SKM-1 treated with dmso at 0.1 percent for 144 hours (cell line): ENCODE results near the gene DUSP10.

Experiments
- DNase-seq: peaks from one replicate; lab custom pipeline; 2025; ENCODE audit not compliant: unreplicated experiment; lab: John Stamatoyannopoulos, UW

The DUSP10 gene

DNA sequence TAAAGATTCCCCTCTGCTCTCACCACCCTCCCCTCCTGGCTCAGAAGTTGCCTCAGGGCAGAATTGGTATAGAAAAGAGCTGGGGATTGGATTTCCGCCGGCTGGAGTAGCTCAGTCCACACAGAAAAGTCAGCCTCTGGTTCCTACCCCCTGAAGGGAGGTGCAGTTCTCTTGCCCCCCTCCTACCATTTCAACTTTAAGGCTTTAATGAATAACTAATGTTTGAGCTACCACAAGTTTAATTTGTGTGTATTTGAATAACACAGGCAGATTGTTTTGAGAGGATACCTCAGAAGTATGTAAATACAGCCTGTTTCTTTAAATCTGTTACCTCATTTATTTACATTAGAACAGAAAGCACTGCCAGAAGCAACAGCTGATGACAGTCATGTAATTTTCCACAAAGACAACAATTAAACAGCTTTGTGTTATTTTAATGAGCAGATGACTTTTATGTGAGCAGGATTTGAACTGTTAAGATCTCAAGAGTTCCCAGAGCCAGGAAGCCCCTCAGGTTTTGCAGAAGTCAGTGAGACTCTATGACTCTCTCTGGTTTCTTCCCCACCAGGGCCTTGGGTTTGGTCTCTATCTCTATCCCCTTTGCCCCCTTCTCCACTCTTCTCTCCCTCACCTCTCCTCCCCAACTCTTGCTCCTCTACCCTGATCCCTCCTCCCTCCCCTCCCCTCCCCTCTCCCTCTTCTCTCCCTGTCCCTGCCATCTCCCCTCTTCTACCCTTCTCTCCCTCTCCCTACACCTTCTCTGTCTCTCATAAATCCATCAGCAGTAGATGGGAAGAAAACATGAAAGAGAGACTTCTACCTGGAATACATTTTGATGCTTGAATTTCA is 26.3 kb downstream of the DUSP10 start:
- DNase-seq = no peak

- DNase-seq = no peak
Measured at GRCh38 chr1:221714227-221715152, 27.4 kb downstream of the DUSP10 start.

GRCh38 chr1:221712776-221713431 is 29.0 kb downstream of the DUSP10 start:
- peak; percentile 37 for DNase-seq

- DNase-seq = no peak
Measured at GRCh38 chr1:221712198-221712684, 29.6 kb downstream of the DUSP10 start.

GRCh38 chr1:221711656-221712055 is 30.2 kb downstream of the DUSP10 start:
- DNase-seq = no peak

DNA sequence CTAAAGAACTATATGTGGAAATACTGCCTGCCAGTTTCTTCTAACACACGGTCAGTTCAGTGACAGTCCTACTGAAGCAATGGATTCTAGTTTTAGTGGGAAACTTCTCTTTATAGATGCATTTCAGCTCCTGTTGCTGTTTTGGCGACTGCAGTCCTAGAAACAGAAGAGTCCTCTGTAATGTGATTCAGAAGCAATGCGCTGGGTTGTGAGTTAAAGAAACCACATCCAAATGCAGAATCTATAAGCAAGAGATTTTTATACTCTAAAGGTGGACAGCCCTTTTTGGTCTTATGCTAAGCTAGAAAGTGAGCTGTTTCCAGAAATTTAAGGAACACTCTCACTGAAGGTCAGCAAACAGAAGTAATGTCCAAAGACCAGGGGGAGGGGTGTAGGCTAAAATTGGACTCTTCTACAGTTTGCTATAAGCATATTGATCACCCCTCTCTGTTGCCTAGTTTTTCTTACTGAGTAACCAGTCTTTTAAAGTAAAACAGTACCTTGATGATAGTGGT is 30.8 kb downstream of the DUSP10 start:
- no peak for DNase-seq

GRCh38 chr1:221709854-221710253 is 32.0 kb downstream of the DUSP10 start:
- no peak for DNase-seq

DNA sequence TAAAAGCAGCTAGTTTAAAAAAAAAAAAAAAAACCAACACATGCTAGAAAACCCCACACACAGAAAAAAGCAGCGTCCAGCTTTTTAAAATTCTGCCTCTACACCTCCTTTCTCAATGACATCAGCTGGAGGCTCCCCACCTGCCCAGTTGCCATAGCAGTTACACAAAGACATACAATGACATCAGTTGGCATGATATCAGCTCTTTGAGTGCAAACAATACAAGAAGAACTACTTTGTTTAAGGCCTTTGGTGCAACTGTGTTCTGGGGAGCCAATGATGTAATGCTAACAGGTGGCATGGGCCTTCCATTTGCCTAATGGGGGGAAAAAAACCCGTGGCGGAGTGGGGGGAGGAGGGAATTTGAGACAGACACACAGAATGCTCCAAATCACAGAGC is 32.9 kb downstream of the DUSP10 start:
- no peak for DNase-seq

GRCh38 chr1:221708076-221708571 is 33.8 kb downstream of the DUSP10 start:
- DNase-seq = peak; percentile 100

DNA sequence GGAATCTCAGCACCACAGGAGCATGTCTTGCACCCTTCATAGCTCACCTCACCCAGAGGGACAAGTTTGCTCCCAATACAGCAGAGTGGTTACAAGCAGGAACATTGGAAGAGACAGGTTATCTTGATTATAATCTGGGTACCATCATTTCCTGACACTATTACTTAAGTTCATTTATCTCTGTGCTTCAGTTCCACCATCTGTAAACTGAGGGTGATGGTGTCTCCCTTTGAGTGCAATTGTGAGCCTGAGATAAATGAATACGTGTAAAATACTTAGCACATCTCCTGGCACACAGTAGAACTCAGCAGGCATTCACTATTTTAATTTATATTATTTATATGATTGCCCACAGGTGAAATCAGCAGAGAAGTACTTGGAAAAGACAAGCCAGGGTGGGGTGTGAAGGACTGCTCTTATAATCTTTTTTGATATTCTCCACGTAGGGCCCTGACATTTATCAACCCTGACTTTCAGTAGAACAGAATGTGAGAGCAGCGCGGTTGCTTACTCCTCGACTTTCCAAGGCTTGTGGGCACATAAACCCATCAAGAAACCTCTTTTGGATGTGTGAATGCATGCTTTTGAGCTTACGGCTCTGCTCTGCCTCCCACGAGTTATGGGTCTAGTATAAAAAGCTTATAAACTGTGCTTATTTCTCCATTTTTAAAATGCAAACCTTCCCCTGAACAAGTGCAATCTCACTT is 34.9 kb downstream of the DUSP10 start:
- no peak for DNase-seq

DNA sequence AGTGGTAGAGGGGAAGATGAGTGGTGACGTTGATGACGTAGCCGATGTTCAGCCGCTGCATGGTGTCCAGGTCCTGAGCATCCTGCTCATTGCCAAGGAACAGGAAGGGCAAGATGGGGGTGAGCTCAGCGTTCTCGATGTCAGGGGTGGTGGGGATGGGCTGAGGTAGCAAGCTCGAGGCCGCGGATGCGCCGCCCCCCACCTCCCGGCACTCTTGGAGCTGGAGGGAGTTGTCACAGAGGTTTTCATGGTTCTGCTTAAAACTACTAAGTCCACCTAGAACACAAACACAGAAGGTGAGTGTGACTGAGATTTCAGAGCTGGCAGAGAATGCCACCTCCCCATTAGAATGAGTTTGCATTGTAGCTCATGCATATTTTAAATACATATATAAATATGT is 35.7 kb downstream of the DUSP10 start:
- no peak for DNase-seq

DNA sequence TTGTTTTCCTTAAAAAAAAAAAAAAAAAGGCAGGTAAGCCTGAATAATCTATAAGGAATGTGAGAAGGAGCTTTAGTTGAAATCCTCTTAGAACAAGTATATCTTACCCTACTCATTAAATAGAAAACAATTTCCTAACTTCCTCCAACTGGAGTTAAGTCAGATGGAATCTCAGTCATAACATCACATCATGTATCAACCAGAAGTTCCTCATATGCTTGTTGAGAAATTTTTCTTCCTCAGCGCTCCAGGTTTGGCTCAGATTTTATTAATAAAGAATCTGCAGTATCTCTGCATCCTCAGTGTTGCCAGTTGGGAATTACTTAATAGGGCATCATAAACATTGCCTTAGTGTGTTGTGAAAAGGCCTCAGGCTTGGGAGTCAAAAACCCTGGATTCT is 37.6 kb downstream of the DUSP10 start:
- peak; percentile 70 for DNase-seq

GRCh38 chr1:221701570-221702186 is 40.2 kb downstream of the DUSP10 start:
- DNase-seq = no peak

DNA sequence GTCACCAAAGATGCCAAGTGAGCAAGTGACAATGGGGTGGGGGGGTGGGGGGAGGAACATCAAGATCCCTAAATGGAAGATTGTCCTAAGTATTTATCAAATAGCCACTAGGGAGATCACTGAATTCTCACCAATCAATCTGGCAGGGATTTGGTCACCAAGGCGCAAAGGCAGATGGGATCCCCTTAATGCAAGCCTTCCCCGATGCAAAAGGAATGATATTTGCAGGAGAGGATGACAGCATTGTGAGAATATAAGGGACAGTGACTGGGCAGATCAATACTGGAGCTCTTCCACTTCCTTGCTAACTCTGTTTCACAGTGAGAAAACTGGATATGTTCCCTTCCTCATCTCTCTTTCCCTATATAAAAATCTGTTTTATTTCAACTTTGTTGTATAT is 40.9 kb downstream of the DUSP10 start:
- no peak for DNase-seq

DNA sequence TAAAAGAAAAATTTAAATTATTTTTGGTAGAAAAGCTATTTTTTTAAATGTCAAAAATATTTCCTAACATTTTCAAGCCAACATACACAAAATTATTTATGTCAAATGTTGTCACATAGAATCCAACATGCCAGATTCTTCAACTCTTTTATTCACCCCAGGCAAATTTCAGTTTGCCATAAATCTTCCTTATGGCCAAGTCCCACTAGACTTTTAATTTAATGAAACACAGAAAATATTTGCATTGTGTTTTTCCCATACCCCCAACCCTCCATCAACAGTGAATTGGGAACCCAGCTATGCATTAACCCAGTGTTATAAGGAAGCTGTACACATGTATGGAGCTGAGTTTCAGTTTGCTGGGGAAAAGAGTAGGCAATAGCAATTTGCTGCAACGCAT is 41.4 kb downstream of the DUSP10 start:
- no peak for DNase-seq

DNA sequence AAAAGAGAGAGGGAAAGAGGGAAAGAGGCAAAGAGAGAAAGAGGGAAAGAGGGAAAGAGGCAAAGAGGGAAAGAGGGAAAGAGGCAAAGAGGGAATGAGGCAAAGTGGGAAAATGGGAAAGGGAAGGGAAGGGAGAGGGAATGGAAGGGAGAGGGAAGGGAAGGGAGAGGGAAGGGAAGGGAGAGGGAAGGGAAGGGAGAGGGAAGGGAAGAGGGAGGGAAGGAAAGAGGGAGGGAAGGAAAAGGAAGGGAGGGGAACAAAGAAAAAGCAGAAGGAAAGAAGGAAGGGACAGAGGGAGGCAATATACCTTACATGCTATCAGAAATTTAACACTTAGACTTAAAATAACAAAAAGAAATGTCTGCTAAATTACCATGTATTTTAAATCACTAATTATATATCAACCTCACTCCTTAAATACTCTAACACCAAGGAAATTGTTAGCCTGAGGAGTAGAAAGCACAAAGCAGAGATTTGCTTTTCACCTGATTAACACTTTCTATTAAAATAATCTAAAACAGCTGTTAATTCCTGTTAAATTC is 41.8 kb downstream of the DUSP10 start:
- DNase-seq = no peak

DNA sequence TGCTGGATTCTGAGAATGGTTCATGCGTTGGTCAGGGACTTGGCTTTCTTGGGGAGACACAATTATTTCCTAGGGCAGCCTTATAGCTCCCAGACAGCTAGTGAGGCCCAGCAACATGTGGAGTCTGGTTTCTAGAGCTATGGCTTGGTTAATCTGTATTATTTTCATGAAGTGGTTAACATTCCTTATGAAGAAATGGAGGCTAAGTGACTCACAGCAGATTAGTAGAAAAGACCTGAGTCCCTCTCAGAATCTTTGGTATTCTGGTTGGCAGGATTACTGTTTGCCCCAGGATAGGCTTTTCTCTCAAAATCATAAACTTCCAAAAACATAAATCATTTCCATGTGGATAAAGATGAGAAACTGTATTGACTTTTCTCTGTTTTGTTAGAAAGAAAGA is 42.3 kb downstream of the DUSP10 start:
- DNase-seq = no peak

- peak; percentile 36 for DNase-seq
Measured at GRCh38 chr1:221698579-221699349, 43.1 kb downstream of the DUSP10 start.

- DNase-seq = no peak
Measured at GRCh38 chr1:221697923-221698425, 43.9 kb downstream of the DUSP10 start.
